Natural killer cell (primary cell): ENCODE measurements around the gene TBC1D10A. TPM values are rescaled to one million over a fixed set of nuclear protein-coding genes. Genes with fewer than 3 reads are reported as not detected.

Experiments used
- ATAC-seq, 3 donors: fragments of 150-1000 bp in 2 of 3; fragments of 200-7000 bp in 1 of 3; cut with Tn5 transposase; 1 replicate in 1 of 3; 2 replicates in 2 of 3; pipeline ENCODE4 v1.10.0; 2021; ENCODE audit warnings: mild to moderate bottlenecking in 2 of 3, moderate library complexity in 2 of 3
- DNase-seq, 2 donors: peaks; one replicate each; pipeline versions ENCODE4 v3.0.0 to v3.0.0-alpha.2; 2013 to 2021; ENCODE audit warnings: mixed read lengths in 1 of 2
- H3K27ac ChIP-seq: one replicate; pipeline ENCODE4 v1.5.1; 2013; ENCODE audit warnings: mild to moderate bottlenecking, low read length
- H3K27me3 ChIP-seq: one replicate; pipeline ENCODE4 v1.6.1; 2013; ENCODE audit warnings: low read length; ENCODE audit not compliant: control insufficient read depth, insufficient read depth
- H3K36me3 ChIP-seq: one replicate; pipeline ENCODE4 v1.6.1; 2013; ENCODE audit warnings: low read length; ENCODE audit not compliant: control insufficient read depth, insufficient read depth
- H3K4me1 ChIP-seq: one replicate; pipeline ENCODE4 v1.6.1; 2013; ENCODE audit warnings: low read length; ENCODE audit not compliant: control insufficient read depth, insufficient read depth
- H3K4me3 ChIP-seq: one replicate; pipeline ENCODE4 v1.5.1; 2013; ENCODE audit warnings: low read length
- H3K9me3 ChIP-seq: one replicate; pipeline ENCODE4 v1.6.1; 2013; ENCODE audit warnings: low read length; ENCODE audit not compliant: control insufficient read depth, insufficient read depth
- H3K27ac Mint-ChIP-seq, 2 donors: one replicate each; pipeline ENCODE4 v1.8.0; 2022; ENCODE audit warnings: mild to moderate bottlenecking in 2 of 2, mixed read lengths in 2 of 2, moderate library complexity in 1 of 2
- H3K27me3 Mint-ChIP-seq, 2 donors: one replicate each; pipeline ENCODE4 v1.8.0; 2022; ENCODE audit warnings: low read depth in 2 of 2, mixed read lengths in 2 of 2
- H3K36me3 Mint-ChIP-seq: one replicate; pipeline ENCODE4 v1.8.0; 2022; ENCODE audit warnings: mixed read lengths
- H3K4me1 Mint-ChIP-seq, 2 donors: one replicate each; pipeline ENCODE4 v1.8.0; 2022; ENCODE audit warnings: mixed read lengths in 2 of 2
- H3K4me3 Mint-ChIP-seq: one replicate; pipeline ENCODE4 v1.8.0; 2022; ENCODE audit warnings: mild to moderate bottlenecking, moderate library complexity, mixed read lengths
- H3K9me3 Mint-ChIP-seq, 2 donors: one replicate each; pipeline ENCODE4 v1.8.0; 2022; ENCODE audit warnings: mixed read lengths in 2 of 2
- WGBS: methylation state at CpG from one replicate; pipeline ENCODE4 v1.1.7; 2013; ENCODE audit warnings: missing lambda C conversion rate; ENCODE audit not compliant: insufficient coverage; 5-methylcytosine and 5-hydroxymethylcytosine counted together
- intact Hi-C: fragments of 100-400 bp; cut with micrococcal nuclease; formaldehyde crosslinking; loops from one replicate; pipeline ENCODE4 v1.14.2; 2022
- total RNA-seq, 4 donors: library from RNA; stranded (reverse); fragments of 120-200 nt in 1 of 4; gene quantifications; one replicate each; pipeline versions ENCODE4 v1.2.3 to v1.2.4, GENCODE V29; 2013 to 2022
- TF ChIP-seq, protein P1 (sequence below): fragments of 200-600 bp; IDR thresholded peaks from one replicate; pipeline ENCODE4 v1.8.0; 2022; ENCODE audit warnings: antibody characterized with exemption

TBC1D10A gene
- total RNA-seq, 3 donors from 2014 or later (not counting 1 experiment from before 2014, with no cell fraction given): 38.9 to 48.0 (median 47.9) TPM

GRCh38 chr22:30270832-30271231, 55.9 kb downstream of the TBC1D10A start:
- TF ChIP-seq, protein P1, sequence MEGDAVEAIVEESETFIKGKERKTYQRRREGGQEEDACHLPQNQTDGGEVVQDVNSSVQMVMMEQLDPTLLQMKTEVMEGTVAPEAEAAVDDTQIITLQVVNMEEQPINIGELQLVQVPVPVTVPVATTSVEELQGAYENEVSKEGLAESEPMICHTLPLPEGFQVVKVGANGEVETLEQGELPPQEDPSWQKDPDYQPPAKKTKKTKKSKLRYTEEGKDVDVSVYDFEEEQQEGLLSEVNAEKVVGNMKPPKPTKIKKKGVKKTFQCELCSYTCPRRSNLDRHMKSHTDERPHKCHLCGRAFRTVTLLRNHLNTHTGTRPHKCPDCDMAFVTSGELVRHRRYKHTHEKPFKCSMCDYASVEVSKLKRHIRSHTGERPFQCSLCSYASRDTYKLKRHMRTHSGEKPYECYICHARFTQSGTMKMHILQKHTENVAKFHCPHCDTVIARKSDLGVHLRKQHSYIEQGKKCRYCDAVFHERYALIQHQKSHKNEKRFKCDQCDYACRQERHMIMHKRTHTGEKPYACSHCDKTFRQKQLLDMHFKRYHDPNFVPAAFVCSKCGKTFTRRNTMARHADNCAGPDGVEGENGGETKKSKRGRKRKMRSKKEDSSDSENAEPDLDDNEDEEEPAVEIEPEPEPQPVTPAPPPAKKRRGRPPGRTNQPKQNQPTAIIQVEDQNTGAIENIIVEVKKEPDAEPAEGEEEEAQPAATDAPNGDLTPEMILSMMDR: no peak
- Histone ChIP-seq H3K9me3 (no peaks in the 10 kb centered on the region), H3K36me3 (no peaks in the 10 kb centered on the region), H3K27ac (no peak overlapping the region), H3K4me3 (no peak overlapping the region), H3K27me3 (no peaks in the 10 kb centered on the region), H3K4me1 (peaks cover 43% of the 10 kb centered on the region)
- DNase-seq (no peak), ATAC-seq (peak in 1 of 3 donors; percentile 21)
- WGBS: 65% methylated on average over 16 of the region's 16 CpGs
- Mint-ChIP-seq H3K27me3 (peaks cover under 1 to 9% of the 10 kb centered on the region in 2 donors), H3K4me1 (peaks cover 34 to 59% of the 10 kb centered on the region in 2 donors), H3K27ac (peak overlapping the region; percentile 9 to 70), H3K9me3 (no peaks in the 10 kb centered on the region), H3K4me3 (no peak overlapping the region), H3K36me3 (no peaks in the 10 kb centered on the region)
- intact Hi-C loops: no loop called here

- Mint-ChIP-seq H3K27me3 (no peaks in the 10 kb centered on the region), H3K9me3 (no peaks in the 10 kb centered on the region), H3K4me1 (peaks cover 31 to 57% of the 10 kb centered on the region in 2 donors), H3K36me3 (no peaks in the 10 kb centered on the region), H3K4me3 (peak overlapping the region; percentile 62), H3K27ac (peak overlapping the region; percentile 97 to 99)
- 86% methylated on average over 8 of the region's 8 CpGs for WGBS
- Histone ChIP-seq H3K27ac (peak overlapping the region; percentile 98), H3K27me3 (no peaks in the 10 kb centered on the region), H3K4me1 (peaks cover 61% of the 10 kb centered on the region), H3K9me3 (no peaks in the 10 kb centered on the region), H3K4me3 (no peak overlapping the region), H3K36me3 (peaks cover 12% of the 10 kb centered on the region)
- TF ChIP-seq, protein P1: no peak
- DNase-seq (no peak), ATAC-seq (no peak)
- intact Hi-C loops: loop anchor here (5.0 kb wide), 1 partner anchor 1024 kb away; the partner anchor contains the start of gene PIK3IP1
These were observed 58.4 kb downstream of the TBC1D10A start for GRCh38 chr22:30268331-30268730.

- peaks cover 12% of the 10 kb centered on the region for H3K36me3 ChIP-seq
- TF ChIP-seq, protein P1: no peak
- Mint-ChIP-seq H3K9me3 (no peaks in the 10 kb centered on the region), H3K4me1 (peaks cover 31 to 59% of the 10 kb centered on the region in 2 donors), H3K36me3 (no peaks in the 10 kb centered on the region), H3K27me3 (no peaks in the 10 kb centered on the region), H3K27ac (peak overlapping the region; percentile 97 to 99), H3K4me3 (peak overlapping the region; percentile 84)
- DNase-seq (peak; percentile 36 to 84), ATAC-seq (peak in 2 of 3 donors; percentile 11 to 25)
- peak overlapping the region; percentile 98 for H3K27ac ChIP-seq
- no peaks in the 10 kb centered on the region for H3K9me3 ChIP-seq
- peak overlapping the region; percentile 73 for H3K4me3 ChIP-seq
- 17% methylated on average over 14 of the region's 14 CpGs for WGBS
- peaks cover 63% of the 10 kb centered on the region for H3K4me1 ChIP-seq
- H3K27me3 ChIP-seq: no peaks in the 10 kb centered on the region
- intact Hi-C loops: loop anchor here (1.0 to 5.0 kb wide), 4 partner anchors 47 to 1025 kb away; partner anchors contain the start of genes PIK3IP1 and SF3A1
These were observed 59.1 kb downstream of the TBC1D10A start for GRCh38 chr22:30267382-30268302.
